IPS-NIHi7 (cell line): ENCODE results near the gene GID8.
"Not testable (repeated sequence)": the region's sequence is repeated elsewhere in the genome, so short reads cannot be mapped to it uniquely, and the experiment has no call there.

ENCODE experiments used
- DNase-seq: peaks from one replicate; pipeline ENCODE4 v3.0.0; 2012; ENCODE audit warnings: mixed read lengths; ENCODE audit errors: extremely low spot score

Gene GID8

DNA sequence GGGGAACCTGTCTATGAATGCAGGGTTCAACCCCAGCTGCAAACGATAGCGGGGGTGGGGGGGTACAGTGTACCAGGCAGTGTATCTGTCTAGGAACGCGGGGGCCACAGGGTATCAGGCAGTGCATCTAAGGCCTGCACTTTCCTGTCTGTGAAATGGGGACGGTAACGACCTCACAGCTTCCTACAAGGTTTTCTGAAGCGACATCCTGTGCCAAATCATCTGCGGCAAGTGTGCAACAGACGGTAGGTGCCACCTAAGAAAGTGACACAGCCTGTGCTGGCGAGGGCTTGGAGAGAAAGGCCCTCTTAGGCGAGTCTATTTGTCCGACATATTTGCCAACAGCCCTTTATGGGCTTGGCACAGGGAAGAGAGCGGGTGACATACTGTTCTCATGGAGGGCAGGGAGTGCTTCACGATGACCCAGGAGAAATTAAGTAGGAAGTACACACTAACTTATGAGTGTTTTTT, 15.5 kb upstream of the GID8 start:
- DNase-seq, result no peak

DNA sequence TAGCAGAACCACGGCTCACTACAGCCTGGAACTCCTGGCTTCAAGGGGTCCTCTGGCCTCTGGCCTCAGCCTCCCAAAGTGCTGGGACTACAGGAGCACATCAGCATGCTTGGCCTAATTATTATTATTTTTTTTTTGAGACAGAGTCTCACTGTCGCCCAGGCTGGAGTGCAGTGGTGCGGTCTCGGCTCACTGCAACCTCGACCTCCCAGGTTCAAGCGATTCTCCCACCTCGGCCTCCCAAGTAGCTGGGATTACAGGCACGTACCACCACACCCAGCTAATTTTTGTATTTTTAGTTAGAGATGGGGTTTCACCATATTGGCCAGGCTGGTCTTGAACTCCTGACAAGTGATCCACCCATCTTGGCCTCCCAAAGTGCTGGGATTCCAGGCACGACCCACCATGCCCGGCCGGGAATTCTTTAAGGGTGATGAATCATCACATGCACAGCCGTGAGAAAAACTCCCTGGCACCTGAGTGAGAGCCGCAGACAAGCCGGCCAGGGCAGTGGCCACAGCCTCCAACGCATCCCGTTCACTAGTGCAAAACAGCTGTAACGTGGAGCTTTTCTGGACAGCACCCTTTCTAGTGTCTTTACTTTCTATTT, 14.8 kb upstream of the GID8 start:
- DNase-seq, result not testable (repeated sequence)

DNA sequence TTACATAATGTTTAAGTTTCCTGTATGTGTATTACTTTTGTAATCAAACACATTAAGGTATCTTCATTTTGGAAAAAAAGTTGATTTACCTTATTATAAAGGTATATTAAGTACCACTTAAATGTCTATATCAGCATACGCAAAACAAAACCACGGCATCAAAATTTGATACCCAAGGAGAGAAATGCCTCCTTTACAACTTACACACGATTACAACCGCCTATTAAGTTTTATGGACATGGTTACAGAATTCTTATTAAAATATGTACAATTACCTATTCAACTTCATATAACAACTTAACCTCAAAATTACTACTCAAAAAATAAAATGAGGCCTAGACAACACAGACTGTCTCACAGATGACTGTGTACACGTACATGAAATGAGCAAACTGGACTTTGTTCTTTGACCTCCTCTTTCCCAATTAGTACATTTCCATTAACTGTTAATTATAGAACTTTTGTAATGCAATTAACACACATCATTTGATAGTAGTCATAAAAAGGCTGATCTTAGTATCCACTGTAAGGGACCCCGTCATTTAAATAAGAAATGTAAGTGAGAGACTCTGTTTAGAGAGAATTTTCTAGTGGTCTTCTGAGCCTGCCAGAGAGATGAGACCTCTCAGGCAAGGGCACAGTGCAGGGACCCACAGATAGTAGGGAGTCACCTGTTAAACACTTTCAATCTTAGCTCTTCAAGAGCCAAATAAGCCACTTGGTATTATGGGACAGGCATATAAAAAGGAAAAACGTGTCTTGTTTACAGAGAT, 14.1 kb upstream of the GID8 start:
- DNase-seq, result no peak

DNA sequence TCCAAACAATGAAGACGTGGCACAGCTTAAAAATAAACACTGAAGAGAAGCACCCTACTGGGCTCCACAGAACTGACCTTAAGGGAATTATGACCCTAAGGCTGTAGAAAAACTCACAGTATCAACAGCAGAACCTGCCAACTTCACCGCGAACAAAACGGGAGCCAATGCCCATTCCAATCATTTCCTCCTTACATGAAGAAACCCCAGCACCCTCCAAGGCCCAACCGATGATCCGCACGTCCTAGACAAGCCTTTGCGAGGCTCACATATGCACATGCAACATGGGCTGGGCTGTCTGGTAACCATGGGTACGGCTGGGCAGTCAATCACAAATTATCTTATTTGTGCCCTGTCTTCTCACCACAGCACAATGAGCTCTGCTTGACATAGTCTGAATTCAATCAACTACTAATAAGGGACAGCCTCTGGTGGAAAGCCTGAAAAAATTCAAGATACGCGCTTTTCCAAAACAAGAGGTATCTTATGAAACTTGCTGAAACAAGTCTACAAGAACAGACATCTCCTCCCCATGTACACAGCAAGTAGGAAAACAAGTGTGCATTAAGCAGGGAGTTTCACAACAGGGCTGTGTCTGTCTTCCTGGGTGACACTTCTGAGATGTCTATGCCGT, 13.4 kb upstream of the GID8 start:
- no peak for DNase-seq

DNA sequence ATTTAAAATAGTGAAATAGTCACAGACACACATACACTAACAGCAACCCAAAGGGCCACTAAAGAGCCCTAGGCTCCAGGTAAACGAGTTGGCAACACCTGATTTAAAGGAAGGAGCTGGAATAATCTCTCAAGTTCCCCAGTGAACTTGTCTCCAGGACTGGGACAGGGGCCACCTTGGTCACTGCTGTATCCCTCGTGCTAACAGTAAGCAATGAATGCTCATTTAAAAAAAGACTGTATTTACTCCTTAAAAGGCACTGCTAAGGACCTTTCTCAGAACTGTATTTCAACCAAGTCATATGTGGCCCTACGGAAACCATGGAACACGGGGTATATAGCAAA, 12.9 kb upstream of the GID8 start:
- DNase-seq, result no peak

DNA sequence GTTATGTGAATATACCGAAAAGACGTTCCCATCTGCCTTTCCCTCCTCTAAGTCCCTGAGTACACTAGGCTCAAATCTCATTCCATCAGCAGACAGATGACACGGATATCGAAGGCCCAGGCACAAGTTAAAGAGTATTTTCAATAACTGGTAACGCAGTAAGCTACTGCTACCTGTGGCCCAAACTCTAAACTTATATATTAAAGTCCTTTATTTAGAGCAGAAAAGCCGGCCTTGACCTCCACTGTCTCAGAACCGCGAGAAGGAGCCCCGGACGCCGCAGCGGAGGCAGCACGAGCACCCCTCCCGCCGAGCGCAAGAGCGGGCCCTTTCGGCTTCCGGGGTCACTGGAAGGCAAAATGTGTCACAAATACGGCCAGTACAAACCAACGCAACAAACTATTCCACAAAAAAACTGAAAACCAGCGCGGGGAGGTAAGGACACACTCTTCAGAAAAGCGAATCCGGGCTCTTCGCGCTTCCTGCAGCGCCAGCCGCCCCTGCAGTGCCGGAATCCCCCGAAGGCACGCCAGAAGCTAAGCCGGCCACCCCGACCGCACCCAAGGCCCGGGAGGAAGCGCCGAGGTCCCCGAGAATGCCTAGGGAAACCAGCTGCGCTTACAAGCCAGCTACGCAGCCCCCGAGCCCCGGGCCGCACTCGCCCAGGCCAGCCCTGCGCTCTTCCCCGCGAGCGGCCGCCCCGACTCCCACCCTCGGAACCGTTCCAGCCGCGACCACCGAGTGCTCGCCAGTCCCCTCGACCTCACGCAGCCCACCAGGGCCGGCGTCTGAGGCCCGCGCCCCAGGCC, 12.3 kb upstream of the GID8 start:
- no peak for DNase-seq

DNA sequence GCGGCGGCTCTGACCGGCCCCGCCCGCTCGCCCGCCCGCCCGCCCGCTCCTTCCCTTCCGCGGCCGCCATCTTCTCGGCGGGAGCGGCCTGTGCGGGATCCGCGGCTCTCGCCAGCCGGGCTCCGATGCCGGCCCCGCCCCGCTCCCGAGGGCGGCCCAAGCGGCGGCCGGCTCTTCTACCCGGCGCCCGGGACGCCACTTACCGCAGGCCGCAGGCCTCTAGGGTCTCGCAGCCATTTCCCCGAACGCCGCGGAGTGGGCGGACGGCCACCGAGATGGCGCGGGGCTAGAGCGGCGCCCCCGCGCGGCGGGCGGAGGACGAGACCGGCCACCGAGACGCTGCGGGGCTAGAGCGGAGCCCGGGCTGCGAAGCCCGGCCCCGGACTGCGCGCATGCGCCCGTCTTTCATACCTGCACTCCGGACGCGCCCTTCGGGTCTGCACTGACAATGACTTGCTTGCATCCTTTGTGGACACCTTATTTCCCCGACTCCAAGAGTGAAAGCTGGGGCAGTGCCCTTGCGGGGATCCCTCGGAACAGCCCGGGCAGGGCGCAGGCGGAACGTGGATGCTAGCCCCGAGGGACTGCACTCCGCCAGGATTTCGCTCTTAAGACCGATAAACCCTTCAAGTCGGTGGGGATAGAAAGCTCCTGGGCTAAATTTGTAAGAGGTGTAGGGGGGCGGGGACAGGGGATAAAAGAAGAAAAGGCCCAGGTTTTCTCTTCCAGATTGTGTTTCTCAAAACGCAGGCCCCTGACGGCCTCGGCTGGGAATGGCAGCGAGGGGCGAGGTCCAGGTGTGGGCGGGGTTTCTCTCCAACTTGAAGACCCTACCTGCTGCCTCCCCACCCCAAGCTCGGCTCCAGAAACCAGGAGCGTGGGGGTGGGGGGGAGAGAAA, 11.5 kb upstream of the GID8 start, which contains the start of gene DIDO1:
TSS of gene DIDO1 (minus strand) at position 277 of the 899 bp plus-strand sequence.
- DNase-seq, result peak; percentile 88

DNA sequence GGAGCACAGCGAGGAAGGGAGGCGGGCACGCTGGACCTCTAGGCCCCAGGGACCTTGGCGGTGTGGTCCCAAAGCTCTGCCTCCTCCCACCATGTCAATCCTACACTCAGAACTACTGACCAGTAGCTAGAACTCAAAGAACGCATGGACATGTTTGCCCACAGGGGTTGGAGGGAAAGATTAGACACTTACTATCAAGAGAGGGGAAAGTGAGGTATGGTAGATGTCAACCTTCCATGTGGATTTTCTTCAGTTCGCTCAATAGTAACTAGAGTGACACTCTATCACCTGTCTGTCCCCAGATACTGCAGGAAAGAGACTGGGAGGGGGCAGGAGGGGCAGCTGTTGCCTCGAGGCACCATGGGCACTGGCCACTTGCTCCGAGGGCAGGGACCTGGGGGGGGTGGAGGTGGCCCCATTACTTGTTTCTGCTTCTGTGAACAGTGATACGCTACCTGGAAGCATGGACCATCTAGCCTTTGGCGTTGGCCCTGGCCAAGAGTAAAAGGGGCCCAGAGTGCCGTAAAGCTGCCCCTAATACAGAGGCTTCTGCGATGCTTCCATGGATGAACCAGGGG, 10.7 kb upstream of the GID8 start:
- no peak for DNase-seq

DNA sequence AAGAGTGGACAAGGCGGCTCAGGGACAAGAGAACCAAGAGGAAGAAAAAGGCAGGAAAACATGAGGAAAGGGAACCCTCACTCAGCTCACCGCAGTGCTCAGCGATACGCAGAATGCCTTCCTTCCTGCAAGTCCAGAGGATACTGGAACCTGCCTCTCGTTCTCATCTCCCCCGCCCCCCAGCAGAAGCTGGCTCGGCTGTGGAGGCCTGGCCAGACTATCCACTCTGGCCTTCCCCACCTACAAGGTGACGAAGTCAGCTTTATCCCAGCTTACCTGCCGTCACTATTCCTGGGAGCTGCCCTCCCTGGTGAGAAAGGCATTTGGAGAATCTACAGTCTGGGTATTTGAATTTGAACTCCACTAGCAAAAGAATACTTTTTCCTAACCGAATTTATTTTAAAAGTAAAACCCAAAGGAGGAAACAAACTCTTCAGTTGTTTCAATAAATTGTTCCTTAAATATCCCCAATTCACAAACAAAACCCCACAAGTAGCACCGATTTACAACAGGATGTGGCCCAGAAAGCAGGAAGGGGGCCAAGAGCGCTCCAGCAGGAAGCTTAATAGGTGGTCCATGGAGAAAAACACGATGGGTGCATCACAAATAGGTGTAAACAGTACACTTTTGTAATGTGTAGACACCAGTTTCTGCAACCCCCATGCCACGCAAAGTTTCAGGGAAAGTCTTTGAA, 9.6 kb upstream of the GID8 start:
- peak; percentile 56 for DNase-seq

DNA sequence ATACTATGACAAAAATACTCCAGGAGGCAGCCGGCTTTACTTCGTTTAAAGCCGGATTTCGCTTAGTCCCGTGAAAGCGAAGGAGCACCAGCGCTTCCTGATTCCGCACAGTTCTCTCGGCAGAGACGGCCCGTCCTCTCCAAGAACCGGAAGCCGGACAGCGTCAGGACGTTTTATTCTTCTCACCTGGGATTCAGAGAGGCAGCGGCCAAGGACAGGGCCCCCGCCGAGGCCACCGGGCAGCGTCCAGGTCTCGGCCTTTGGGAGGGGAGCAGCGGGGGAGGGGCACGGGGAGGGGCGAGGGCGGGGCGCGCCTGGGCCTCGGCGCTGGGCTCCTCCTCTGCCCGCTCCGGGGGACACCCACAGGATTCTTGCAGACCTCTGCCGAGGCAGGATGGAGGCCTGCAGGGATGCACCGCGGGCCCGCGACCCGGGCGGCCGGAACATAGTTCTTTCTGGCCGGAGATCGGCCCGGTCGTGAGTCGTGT, 8.9 kb upstream of the GID8 start:
- peak; percentile 88 for DNase-seq

DNA sequence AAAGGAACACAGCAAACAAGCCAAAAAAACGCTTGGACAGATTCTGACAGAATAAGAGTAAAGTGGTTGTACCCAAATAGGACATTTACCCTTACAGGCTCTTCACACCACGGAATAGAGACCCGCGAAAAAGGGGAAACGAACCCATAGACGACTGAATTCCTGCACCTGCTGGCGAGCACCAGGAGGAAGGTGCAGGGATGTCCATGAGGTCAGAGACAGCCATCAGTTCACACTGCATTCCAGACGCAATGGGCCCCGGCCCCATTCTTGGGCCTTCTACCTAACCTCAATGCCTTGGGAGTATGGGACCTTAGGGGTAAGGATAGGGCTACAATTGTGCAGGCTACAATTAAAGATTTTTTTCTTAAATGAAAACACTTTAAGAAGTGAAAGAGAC, 6.5 kb upstream of the GID8 start:
- no peak for DNase-seq

DNA sequence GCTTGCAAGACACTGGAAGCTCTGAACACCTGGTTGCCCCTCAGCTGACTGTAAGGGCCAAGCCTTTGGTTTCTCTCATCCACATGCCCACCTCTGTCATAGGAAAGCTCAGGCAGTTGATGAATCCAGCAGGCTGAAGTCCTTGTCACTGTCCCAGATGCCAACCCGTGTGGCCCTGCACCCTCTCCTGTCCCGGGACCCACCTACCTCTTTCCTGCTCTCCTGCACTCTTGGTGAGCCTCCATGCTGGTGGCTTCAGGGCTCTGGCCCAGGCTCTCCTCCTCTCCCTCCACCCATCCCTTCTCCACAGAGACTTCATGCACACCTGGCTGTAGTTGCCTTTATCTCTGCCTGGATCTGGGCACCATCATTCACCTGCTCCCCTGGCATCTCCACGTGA, 4.0 kb upstream of the GID8 start:
- DNase-seq, result no peak

DNA sequence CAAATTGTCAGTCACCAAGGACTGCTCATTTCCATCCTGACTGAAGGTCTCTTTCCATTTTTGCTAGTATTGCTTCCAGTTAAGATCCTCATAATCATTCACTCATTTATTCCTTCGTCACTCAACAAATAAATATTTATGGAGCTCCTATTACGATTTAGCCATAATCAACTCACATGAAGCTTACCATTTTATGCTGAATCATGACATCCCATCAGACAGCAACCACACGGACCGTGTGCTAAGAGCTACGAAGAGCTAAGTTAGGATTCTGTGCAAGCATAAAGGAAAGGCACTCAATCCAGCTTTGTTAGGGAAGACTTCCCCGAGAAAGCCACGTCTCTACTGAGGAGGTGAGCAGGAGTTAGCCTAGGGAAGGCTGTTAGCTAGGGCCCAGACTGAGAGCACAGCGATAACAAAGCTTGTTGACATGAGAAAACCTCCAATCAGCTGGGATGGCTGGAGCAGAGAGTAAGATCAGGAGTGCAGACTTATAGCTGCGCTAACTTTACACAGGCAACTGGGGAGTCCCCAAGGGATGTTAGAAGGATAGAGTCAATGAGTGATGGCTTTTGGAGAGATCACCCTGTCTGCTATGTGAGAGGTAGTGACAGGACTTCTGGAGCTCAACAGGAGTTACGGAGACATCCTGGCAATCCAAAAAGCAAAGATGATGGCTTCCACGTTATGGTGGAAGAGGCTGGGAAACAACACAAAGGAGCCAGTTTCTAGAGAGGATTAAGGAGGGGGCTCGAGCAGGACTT, 2.6 kb upstream of the GID8 start:
- DNase-seq, result no peak

DNA sequence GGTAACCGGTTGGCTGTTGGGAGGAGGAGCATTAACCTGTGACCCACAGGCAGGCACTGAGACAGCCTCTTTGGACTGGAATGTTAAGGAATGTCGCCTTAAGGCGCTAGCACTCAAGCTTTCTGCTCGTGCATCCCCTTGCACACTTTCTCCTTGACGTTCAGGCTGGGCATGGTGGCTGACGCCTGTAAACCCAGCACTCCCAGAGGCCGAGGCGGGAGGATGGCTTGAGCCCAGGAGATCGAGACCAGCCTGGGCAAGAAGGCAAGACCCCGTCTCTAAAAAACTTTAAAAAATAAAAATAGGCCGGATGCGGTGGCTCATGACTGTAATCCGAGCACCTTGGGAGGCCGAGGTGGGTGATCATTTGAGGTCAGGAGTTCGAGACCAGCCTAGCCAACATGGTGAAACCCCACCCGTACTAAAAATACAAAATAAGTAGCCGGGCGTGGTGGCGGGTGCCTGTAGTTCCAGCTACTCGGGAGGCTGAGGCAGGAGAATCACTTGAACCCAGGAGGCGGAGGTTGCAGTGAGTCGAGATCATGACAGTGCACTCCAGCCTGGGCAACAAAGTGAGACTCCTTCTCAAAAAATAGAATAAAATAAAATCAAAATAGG, 1.9 kb upstream of the GID8 start:
- DNase-seq, result no peak

DNA sequence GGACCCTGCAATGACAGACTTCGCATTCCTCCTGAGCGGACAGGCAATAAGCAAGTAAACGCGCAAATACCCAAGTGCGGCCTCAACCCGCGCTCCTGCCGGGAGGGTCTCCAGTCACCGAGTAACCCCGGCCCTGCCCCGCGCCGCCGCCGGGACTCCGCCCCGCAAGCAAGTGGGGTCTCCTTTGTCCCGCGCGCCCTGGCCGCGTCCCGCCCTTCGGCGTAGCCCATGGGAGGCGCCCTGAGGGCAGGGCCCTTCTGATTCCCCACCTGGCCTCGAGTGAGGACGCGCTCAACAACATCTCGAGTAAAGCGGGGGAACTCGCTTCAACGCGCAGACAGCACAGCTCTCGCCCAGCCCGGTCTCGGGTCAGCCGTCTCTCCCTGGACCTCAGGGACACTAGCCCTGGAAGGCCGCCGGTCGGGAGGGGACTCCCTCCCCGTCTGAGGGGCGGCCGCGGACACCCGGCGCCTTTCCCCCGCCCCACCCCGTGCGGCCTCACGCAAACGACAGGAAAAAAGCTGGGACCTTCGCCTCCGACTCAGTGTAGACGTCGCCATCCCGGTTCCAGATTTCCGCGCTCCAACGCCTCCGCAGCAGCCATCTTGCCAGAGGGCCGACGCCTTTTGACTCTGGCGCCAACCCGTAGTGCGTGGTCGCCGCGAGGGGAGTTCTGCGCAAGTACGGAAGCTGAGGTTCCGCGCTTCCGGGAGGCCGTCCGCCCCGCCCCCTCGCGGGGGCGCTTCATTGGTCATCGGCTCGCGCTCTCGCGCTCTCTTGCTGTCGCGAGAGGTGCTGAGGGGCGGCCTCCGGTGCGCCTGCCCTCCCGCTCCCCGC, 461 bp upstream of the GID8 start:
- peak; percentile 93 for DNase-seq

DNA sequence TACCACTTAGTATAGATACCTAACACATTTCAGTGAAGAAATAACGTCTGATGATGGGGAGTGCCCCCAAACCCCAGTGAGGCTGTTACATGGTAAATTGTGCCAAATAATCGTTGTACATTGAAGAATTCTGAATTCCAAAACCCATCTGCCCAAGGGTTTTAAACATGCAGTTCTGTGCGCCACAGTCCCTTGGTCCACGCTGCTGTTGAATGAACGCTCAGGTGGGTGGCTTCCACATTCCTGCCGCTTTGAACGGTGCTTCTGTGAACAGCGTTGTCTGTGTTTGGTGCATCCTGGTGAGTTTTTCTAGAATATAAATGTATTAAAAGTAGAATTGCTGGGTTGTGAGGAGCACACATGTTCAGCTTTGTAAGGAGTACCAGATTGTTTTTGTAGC, 2.9 kb downstream of the GID8 start:
- no peak for DNase-seq

DNA sequence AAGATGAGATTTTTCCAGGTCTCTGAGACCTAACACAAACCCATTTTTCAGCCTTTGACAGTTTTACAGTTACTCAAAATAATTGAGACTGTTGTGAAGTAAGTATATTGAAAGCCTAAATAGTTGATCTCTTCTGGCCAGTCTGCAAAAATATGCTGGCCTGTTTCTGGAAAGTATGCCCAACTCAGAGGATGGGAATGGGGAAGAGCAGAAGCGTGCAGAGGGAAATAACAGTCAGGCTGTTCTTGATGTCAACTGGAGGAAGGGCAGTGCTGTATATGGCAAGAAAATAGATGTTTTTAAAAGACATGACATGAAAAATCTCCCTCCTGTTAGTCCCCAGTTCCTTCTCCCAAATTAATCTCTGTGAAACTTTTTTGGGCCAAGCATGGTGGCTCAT, 3.8 kb downstream of the GID8 start:
- no peak for DNase-seq

DNA sequence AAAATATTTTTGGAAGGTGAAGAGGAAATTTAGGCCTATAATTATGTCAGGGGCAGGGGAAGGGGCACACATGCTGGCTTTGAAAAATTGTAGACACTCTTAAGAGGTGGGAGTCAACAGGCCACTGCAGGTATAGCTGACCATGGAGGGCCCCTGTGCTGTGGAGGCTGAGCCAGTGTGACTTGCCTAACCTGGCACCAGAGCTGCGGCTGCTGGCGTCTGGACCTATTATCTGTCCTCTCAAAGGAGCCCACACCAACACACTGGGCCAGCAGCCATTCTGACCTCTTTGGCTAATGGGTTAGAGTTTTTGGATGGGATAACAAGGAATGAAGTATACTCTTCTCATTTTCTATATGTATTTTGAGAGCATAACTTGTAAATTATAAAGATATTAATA, 4.5 kb downstream of the GID8 start:
- DNase-seq, result no peak
